HG02840 (cell line): ENCODE data around the gene AP2S1.
"Not testable (repeated sequence)": the region's sequence is repeated elsewhere in the genome, so short reads cannot be mapped to it uniquely, and the experiment has no call there.

Source experiments
- ATAC-seq: cut with Tn5 transposase; IDR thresholded peaks from one replicate; pipeline ENCODE4 v1.9.1; 2021; ENCODE audit warnings: mild to moderate bottlenecking, moderate library complexity, moderate number of reproducible peaks; ENCODE audit not compliant: unreplicated experiment, low FRiP score

Gene AP2S1

DNA sequence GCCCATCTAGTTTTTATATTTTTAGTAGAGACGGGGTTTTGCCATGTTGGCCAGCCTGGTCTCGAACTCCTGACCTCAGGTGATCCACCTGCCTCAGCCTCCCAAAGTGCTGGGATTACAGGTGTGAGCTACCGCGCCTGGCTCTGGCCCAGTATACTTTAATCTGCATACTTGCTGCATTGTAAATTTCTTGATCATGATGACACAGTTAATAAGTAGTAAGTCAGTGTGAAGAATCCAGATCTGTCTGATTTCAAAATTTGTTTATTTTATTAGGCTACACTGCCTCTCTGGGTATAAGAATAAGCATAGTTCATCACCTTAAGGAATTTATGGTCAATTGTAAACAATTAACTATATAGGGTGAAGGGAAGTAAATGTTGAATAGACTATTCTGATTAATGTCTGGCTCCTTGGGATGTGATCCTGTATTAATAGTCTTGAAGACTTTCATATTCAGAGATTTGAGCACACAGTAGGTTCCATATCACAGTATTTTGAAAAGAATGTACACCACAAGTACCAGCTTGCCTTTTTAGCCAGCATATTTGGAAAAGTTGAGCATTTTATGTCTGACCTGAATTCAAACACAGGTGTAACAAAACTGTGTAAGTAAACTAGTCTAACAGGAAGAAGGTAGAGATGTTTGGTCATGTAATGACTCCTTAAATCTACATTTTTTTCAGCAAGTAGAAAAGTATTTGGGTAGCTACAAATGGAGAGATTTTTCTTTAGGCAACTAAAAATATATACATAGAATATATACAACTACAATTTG, 17.6 kb upstream of the AP2S1 start:
- no peak for ATAC-seq

DNA sequence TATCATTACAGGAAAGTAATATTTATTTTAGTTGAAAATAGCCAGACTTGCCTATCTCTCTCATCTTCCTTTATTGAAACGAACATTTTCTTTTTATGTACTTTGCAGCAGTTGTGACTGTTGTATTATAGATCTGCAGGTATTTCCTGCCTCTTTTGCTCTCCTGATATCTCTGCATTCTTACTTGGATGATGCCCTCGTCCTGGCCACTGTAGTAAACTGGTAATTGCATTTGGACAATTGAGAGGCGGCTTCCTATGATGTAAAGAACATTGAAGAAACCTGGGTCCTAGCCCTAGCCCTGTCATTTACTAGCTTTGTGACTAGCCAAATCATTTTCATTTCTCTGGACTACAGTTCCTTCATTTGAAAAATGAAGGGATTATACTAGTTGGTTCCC, 16.5 kb upstream of the AP2S1 start:
- ATAC-seq = no peak

DNA sequence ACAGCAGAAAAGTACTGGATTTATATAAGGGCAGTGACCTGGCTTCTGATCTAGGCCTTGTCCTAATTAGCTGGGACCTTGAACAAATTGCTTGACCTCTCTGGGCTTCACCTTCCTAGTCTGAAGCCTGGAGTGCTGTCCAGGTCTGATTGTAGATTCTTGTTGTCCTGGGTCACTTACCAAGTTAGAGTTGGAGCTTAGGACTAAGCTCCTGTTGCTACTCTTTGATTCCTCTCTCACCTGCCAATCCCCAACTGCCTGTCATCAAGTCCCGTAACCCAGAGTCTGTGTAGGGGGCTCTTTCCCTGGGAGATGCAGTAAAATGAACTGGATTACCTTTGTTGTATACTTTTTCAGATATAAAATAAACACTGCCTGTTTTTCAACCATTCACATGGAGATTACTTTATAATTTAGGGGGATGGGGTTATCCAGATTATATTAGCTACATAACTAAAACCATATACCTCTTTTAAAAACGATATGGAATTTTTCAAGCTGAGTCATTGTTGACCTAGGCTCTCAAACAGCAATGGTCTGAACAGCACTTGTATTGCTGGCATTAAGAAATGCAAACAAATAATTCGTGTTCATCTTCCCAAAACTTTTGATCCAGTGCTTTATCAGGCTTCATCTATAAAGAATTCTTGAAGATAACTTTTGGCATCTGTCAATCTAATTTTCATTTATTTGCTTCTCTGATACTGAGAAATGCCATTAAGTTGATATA, 15.9 kb upstream of the AP2S1 start:
- ATAC-seq = no peak

DNA sequence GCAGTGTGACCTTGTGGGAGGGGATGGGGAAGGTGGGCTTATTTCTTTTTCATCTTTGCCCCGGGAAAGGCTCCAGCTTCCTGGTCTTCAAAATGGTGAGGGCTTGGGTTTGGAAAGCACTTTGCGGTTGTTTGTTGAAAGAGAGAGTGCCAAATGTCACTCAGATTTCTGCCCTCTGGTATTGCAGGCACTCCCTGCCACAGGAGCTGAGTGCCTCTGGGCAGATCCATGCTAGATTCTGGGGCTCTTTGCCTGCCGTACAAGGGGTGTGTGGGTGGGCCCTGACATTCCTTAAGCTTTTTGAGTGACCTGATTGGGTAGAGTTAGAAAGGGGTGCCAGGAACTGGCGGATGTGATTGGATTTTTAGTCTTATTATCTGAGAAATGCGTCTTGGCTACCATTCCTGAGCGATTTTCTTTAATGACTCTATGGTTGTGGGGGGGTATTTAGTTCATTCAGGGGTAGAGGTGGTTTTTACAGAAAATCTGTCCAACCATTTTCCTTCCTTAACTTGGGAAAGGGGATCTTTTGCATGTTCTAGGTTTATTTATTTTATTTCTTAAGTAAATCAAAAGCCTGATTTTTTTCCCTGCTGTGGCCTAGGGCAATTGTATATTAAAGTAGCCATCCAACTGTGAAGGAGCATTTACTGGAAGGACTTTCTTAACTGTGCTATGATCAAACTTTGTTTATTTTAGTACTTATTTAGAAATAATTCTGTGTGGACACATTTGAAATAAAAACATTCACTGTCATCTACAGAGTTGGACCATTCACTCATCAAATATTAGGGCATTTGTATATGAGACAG, 13.4 kb upstream of the AP2S1 start:
- no peak for ATAC-seq

DNA sequence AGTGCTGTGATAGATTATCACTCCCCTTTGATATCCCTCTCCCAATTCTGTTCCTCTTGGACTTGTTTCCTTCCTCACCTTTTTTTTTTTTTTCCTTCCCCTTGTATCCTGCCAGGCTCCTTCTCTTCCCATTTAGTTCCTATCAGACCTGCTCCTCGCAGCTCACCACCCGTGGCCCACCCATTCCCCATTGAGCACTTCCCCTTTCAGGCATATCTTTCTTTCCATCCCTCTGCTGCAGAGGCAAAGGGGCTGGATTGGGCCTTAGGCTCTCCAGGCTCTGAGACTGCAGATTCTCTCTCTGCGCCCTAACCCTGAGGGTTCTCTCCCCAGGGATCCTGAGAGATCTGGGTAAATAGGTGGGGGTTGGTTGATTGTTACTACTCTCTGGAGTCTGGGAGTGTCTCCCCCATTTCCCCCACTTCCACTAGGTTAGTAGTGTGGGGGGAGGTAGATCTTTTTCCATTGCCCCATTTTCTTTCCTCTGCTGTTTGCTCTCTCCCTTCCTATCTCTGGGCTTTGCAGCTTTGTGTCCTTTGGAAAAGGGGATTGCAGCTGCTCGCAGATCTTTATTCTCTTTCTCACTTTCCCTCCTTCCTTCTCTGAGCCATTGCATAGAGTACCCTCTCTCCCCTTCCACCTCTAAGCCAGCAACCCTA, 12.5 kb upstream of the AP2S1 start:
- no peak for ATAC-seq

DNA sequence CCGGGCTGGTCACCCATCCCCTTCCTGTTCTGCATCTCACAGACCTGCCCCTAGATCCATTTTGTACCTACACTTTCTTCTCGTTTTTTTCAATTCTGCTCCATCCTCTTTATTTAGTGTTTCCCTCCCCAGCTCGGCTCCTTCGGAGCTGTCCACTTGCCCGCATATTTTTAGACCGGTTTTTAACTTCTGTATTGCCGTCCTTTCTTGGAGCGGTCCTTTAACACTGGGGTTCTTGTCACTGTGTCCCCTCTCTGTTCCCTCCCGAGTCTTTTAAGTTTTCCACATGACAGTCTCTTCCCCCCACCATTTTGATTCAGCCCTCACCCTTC, 11.8 kb upstream of the AP2S1 start:
- no peak for ATAC-seq

DNA sequence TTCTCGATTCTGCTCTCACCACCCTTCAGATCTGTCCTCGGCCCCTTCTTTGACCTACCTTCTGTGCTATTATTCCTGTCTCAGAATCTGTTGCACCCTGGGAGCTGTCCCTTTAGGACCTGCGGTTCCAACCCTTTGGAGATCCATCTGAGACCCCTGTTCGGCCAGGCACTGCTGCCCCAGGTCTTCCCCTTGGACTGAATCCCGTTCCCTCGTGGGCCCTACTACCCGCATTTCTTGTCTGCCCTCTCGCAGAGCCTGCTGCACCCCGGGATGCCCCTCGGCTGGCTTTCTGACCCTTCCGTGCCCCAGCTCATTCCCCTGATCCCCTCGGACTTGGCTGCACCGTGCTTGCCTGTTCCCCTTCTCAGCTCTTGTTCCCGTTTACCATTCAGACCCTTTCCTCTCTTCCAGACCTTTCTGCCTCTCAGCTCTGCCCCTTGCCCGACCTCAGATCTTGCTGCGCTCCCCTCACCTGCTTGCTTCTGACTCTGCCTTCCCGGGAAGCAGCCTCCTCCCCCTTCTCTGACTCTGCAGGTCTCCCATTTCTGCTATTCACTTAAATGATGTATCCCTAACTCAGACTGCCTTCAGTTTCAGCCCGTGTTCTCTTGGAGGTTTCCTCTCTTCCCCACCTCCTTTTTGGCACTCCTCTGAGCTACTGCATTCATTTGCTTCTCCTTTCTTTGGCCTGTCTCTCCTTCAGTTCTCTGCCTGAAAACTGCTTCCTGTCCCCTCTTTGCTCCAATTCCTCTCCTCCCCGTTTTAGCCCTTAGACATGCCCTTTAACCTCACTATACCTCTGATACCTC, 11.3 kb upstream of the AP2S1 start:
- no peak for ATAC-seq

DNA sequence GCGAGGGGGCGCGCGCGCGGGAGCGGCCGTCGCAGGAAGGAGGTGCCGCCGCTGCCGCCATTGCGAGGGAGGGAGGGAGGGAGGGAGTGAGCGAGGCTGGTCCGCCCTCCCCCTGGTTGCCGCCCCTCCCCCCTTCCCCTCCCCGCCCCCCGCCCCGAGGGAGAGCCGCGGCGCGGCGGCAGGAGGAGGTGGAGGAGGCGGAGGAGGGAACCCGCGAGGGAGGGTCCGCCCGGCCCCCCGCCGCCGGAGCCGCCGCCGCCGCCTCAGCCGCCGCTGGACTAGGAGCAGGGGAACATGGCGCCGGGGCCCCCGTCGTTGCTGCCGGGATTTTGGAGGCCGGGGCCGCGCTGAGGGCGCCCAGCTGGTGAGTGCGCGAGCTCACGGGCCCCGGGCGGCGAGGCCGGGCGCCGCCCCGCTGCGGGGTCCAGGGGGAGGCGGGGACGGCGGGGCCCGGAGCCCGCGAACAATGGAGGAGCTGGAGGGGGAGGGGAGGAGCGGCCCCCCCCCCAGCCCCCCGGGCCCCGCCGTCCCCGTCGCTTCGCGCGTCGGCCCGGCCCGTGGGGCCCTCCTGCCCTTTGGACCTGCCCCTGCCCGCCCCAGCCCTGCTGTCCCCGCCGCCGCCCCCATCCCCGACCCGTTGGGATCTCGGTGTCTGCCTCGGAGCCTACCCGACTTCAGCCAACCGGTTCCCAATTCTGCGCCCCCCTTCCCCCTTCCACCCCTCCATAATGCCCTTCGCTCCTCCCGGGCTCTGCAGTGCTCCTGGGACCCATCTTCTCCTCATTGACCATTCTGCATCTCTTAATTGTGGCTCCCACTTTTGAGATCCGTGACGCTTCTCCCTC, 10.4 kb upstream of the AP2S1 start, which contains the start of gene ARHGAP35:
ARHGAP35 (plus strand) TSS at position 152 of the 845 bp plus-strand sequence. CDS start 57,679 bp downstream, outside the sequence.
- ATAC-seq = no peak

DNA sequence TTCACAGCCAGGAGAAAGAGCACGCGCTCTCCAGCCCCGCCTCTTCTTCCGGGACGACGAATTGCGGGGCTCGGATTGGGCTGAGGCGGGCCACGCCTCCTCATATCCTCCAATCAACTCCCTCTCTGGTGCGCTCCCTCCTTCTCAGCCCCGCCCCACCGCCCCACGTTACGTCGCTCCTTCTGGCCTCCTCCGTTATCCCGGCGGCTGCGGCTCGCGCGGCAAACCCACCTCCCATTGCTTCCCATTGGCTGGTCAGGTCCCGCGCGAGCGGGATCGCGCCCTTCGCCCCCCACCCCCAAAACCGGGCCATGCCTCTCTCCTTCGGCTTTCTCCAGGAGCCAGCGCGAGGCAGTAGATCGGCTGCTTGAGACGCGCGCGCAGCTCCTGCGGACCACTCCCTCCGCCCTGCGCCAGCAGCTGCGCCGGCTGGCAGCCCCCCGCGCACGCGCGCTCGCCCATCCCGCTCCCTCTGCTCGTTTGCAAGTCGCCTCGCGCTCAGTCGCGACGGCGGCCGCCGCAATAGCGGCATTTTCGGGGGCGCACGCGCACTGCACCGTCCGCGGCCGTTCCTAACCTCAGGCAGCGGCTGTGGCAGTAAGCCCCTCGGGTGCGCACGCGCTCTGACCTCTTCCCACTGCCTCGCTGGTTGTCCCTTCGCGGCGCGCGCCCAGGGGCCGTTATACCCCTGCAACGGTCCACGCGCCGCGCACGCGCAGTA, 9.6 kb upstream of the AP2S1 start:
- peak; percentile 71 for ATAC-seq

DNA sequence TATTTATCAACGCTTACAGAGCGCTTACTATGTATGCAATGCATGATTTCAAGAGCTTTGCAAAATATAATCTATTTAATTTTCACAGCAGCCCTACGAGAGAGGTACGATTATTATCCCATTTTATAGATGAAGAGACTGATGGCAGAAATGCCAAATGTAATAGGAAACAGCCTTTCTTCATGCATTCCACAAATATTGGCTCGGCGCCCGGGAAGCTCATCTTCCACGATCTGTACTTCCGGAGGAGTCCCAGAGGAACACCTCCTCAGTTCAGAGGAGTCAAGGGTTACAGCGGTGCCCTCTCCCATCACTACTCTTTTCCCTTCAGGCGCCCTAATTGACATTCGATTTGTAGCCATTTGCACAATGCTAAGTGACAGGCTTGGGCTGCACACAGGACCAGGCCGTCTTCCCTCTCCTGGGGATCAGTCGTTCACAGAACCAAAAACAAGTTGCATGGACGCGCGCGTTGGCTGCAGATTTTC, 9.0 kb upstream of the AP2S1 start:
- ATAC-seq = peak; percentile 2

DNA sequence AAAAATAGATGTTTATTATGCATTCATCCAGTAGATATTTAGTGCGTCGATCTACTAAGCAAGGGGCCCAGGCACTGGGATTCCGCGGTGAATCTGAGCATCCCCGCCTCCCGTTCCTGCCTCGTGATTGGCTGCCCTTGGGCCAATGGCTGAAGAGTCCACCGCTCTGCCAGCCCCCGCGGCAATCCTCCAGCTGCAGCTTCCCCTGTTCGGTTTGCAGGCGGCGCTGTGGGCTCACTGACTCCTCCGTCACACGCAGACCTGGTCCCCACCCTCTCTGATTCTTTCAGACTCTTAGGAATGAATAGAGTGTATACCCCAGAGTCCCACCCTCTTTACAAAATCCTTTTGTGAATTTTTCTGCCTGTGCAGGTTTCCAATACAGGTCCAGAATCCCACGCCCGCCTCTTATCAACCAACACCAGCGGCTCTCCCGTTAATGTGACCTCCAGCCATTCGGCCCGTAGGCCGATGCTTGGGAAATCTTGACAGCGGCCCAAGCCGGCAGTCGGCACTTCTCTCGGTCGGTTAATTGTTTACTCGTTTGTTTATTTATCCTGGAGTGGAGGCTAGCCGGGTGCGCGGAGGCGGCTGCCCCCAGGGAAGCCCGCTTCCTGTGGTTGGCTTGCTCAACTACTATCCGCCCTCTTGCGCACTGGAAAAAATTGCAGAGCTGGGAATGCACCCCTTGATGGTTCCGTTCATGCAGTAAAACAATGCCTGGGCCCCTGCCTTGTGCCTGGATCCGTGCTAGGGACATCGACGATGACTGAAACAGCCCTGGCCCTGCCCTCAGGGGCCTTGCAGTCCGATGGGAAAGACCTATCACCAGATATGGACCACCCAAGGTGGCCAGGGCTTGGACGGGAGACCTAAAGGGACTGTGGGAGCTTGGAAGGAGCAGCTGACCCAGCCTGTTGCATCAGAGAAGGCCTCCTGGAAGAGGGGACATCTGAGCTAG, 5.7 kb upstream of the AP2S1 start:
- ATAC-seq = no peak

DNA sequence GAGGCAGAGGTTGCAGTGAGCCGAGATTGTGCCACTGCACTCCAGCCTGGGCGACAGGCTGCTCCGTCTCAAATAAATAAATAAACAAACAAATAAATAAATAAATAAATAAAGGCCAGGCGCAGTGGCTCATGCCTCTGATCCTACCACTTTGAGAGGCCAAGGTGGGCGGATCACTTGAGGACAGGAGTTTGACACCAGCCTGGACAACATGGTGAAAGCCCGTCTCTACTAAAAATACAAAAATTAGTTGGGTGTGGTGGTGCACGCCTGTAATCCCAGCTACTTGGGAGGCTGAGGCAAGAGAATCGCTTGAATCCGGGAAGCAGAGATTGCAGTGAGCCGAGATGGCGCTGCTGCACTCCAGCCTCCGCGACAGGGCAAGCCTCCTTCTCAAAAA, 4.1 kb upstream of the AP2S1 start:
- ATAC-seq = not testable (repeated sequence)

DNA sequence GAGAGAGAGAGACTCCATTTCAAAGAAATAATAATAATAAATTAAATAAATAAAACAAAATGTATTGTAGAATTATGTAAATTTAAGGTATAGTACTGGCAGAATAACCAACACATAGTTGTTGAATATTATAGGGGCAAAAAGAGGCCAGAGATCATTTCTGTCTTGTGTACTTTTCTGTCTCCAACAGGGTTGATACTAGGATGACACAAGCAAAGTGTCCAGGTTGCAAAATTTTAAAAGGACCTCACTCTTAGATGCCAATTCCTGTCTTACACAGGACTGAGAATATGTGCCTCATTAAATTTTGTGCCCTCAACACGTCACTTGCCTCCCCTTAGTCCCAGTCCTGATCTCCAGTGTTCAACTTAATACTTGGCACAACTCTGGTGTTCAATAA, 2.2 kb upstream of the AP2S1 start:
- ATAC-seq = no peak

DNA sequence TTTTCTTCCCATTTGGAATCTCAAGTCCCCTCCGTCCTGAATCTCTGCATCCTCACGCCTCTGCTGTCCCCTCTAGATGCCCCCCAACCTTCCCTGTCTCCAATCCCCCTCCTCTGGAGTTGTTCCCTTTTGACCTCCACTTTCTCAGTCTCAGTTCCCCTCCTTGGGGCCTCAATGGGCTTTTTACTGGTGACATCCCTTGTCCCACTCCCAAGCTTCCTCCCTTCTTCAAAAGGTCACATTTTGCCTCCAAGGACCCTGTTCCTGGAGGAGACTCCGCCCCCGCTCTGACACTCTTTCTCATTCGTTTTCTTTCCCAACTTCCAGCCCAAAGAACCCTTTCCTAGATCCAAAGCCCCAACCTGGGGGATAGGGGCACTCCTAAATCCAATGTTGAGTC, 1.0 kb downstream of the AP2S1 start:
- no peak for ATAC-seq

DNA sequence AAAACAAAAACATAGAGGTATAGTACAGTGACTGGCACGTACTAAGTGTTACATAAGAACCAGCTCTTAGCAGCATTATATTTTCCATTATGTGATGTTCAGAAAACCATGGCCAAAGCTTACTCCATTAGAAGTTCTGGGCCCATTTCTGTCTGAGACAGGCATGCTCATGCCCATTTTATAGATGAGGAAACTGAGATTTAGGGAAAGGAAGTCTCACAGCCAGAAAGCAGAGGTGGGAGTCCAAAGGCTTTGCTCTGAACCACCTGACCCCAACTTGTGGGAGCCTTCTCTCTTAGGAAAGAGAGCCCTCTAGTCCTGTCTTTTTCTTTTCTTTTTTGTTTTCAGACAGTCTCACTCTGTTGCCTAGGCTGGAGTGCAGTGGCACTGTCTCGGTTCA, 2.3 kb downstream of the AP2S1 start:
- no peak for ATAC-seq

DNA sequence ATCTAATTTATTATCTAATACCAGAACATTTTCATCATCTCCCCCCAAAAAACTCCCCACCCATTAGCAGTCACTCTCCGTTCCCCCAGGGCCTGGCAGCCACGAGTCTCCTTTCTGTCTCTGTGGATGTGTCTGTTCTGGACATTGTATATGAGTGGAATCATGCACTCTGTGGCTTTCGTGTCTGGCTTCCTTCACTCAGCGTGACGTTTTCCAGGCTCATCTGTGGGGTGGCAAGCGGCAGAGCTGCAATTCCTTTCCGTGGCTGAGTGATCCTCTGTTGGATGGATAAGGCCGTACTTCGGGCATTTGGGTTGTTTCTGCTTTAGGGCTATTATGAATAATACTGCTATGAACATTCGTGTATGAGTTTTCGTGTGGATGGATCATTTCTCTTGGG, 3.1 kb downstream of the AP2S1 start:
- ATAC-seq = no peak

DNA sequence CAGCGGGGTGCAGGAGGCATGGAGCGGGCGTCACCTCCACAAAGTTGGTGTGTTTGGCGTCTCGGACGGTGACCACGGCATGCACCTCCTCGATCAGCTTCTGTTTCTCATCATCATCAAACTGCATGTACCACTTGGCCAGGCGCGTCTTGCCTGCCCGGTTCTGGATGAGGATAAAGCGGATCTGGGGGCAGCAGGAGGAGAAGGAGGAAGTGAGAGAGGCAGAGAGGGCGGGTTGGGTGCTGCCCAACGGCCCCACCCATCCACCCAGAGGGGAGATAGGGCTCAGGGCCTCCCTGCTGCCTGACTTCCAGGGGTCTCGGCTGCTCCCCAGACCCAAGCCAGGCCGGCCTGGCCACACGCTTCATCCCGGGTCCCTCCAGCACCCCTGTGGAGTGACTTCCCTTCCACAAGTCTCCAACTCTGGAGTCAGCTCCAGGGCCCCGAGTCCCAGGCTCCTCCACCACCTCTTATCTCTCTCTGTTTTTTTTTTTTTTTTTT, 4.6 kb downstream of the AP2S1 start:
- no peak for ATAC-seq
